NK-92 (cell line): ENCODE data around the gene P2RX2.

ENCODE experiments used
- DNase-seq: peaks from one replicate; lab custom pipeline; 2025; ENCODE audit not compliant: unreplicated experiment; lab: John Stamatoyannopoulos, UW

P2RX2 gene

DNA sequence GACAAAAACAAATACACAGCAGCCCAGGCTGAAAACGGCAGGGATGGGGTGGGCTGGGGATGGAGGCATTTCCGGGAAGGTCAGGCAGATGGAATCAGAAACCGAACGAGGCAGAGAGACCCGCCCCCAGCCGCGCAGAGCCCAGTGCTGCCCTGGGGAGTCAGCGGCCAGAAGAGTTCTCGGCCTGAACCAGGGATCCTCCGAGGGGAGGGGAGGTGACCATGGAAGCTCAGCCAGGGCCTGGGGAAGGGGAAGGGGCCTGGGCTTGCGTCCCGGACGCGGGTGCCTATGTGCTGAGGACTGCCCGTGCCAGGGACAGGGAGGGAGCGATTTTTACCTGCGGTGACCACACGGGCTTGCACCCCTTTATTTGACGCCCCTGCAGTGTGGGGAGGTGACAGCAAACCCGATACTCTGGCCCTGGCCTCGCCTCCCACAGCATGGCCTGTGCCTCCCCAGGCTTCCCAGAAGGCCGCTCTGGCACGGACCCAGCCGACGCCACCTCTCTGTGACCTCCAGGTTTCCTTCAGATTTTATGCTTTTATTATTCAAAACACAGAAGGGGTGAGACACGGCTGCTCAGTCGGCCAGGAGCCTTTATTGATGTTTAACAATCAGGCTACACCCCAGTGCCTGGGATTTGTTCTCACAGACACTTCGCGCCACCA lies 15.9 kb upstream of the P2RX2 start:
- no peak for DNase-seq

- DNase-seq = no peak
These were observed 15.1 kb upstream of the P2RX2 start for GRCh38 chr12:132603240-132604150.

- DNase-seq = no peak
These were observed 14.4 kb upstream of the P2RX2 start for GRCh38 chr12:132604151-132604618.

- DNase-seq = no peak
These were observed 13.7 kb upstream of the P2RX2 start for GRCh38 chr12:132604668-132605441.

DNA sequence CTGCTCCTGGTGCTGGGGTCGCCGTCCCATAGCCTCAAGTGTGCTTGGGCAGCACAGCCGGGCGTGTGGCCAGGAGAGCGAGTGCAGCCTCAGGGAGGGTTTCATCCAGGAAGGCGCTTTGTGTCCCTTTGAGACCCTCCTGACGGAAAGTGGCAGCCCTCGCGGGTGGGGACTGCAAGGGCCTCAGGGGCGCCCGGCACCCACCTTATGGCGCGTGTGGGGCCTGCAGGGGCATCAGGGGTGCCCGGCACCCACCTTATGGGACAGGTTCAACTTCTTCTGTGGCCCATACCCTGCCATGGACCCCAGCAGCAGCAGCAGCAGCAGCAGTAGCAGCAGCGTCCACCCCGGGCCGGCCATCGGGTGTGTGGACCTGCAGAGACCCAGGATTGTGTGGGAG lies 12.7 kb upstream of the P2RX2 start:
- no peak for DNase-seq

GRCh38 chr12:132606466-132606865 lies 12.1 kb upstream of the P2RX2 start:
- no peak for DNase-seq

GRCh38 chr12:132606927-132607326 lies 11.6 kb upstream of the P2RX2 start:
- no peak for DNase-seq

- DNase-seq = no peak
These were observed 10.1 kb upstream of the P2RX2 start for GRCh38 chr12:132608231-132609171.

- DNase-seq = no peak
These were observed 8.4 kb upstream of the P2RX2 start, which contains the start of gene LRCOL1 for GRCh38 chr12:132610051-132610759. Gene LRCOL1 (minus strand): TSS chr12:132610582. CDS start chr12:132606251, 4,331 bp downstream.

DNA sequence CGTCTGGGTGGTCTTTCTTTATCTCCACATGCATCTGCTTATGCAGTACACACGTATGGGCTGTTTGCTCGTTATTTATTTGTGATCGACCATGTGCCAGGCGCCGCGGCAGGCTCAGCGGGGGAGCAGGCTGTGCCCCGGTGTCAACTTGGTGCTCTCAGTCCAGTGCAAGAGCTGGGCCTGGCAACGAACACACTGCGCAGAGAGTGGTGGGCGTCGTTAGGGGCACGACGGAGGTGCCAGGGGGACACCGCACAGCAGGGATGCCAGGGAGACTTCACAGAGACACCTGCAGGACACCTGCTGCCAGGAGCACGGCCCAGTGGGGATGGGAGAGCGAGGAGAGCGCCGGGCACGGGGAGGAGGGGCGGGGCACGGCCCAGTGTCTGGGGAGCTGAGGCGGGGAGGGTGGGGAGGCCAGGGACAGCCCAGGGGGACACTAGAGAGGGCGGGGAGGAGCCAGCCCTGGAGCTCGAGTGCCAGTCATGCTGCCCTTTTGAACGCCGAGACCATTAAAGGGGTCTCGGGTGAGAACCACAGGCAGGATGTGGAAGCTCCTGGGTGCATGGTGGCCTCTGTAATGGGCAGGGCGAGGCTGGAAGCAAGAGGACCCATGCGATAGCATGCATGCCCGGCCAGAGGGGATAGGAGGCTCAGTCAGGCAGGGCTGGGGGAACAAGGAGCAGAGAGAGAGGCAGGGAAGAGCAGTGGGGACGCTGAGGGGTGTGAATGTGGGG lies 7.5 kb upstream of the P2RX2 start:
- no peak for DNase-seq

DNA sequence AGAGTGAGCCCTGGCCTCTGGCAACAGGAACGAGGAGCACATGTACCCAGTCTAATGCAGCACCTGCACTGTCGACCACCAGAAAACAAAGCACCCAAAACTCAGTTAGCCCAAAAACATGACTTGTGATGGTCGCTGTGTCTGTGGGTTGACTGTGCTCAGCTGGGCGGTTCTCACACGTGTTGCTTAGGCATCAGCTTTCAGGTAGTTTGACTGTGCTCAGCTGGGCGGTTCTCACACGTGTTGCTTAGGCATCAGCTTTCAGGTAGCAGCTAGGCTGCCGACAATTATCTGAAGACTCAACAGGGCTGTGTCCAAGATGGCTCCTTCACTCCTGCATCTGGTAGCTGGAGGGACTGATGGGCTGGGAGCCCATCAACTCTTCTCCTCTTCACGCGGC lies 7.0 kb upstream of the P2RX2 start:
- no peak for DNase-seq

- no peak for DNase-seq
These were observed 4.5 kb upstream of the P2RX2 start for GRCh38 chr12:132614029-132614428.

- no peak for DNase-seq
These were observed 3.6 kb upstream of the P2RX2 start for GRCh38 chr12:132614861-132615578.

GRCh38 chr12:132615579-132616038 lies 3.0 kb upstream of the P2RX2 start:
- DNase-seq = no peak

DNA sequence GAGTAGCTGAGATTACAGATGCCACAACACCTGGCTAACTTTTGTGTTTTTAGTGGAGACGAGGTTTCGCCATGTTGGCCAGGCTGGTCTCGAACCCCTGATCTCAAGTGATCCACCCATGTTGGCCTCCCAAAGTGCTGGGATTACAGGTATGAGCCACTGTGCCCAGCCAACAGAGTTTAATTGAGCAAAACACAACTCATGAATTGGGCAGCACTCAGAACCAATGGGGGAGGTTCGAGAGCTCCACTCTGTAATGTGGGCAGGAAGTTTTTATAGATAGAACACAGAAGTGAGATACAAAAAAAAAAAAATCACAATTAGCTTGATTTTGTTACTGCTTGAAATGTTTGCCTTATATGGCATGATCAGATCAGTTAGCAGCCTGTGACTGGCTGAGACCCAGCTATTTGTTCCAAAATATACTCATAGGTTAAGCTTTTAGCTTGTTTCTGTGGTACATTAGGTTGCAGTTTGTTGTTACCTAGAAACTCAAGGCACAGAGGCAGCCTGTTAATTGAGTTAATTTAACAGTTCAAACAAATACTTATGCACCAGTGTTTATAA lies 1.4 kb upstream of the P2RX2 start:
- DNase-seq = no peak

GRCh38 chr12:132617822-132618682 lies 524 bp upstream of the P2RX2 start:
- DNase-seq = no peak

DNA sequence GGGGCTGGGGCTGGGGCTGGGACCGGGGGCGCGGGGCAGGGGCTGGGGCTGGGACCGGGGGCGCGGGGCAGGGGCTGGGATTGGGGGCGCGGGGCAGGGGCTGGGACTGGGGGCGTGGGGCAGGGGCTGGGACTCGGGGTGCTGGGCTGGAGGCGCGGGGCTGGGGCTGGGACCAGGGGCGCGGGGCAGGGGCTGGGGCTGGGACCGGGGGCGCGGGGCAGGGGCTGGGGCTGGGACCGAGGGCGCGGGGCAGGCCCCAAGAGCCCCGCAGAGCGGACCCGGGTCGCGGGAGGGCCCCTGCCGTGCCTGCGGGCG lies 452 bp downstream of the P2RX2 start:
- no peak for DNase-seq
